Ishikawa (cell line): Measurements from ENCODE around the gene ADGRB2.

Source experiments
- CEBPB ChIP-seq: IDR thresholded peaks from 2 replicates; pipeline ENCODE4 v1.6.1; 2012
- CREB1 ChIP-seq: IDR thresholded peaks from 2 replicates; pipeline ENCODE4 v1.6.1; 2012; ENCODE audit warnings: low read depth
- EGR1 ChIP-seq: IDR thresholded peaks from 2 replicates; pipeline ENCODE4 v1.6.1; 2012
- EP300 ChIP-seq: IDR thresholded peaks from 2 replicates; pipeline ENCODE4 v1.6.1; 2012; ENCODE audit warnings: borderline replicate concordance
- FOXM1 ChIP-seq: IDR thresholded peaks from 2 replicates; pipeline ENCODE4 v1.6.1; 2012; ENCODE audit warnings: low read depth, borderline replicate concordance
- RAD21 ChIP-seq: IDR thresholded peaks from 2 replicates; pipeline ENCODE4 v1.6.1; 2012; ENCODE audit warnings: low read depth
- TAF1 ChIP-seq: IDR thresholded peaks from 2 replicates; pipeline ENCODE4 v1.6.1; 2012; ENCODE audit warnings: low read depth, mild to moderate bottlenecking
- TEAD4 ChIP-seq: IDR thresholded peaks from 2 replicates; pipeline ENCODE4 v1.6.1; 2012
- YY1 ChIP-seq: IDR thresholded peaks from 2 replicates; pipeline ENCODE4 v1.6.1; 2012; ENCODE audit warnings: low read depth
- ZBTB7A ChIP-seq: IDR thresholded peaks from 2 replicates; pipeline ENCODE4 v1.6.1; 2012; ENCODE audit warnings: low read depth
- TF ChIP-seq, protein P1 (sequence below): IDR thresholded peaks from 2 replicates; pipeline ENCODE4 v1.6.1; 2012; ENCODE audit warnings: low read depth, mild to moderate bottlenecking
- TF ChIP-seq, protein P2 (sequence below): IDR thresholded peaks from 2 replicates; pipeline ENCODE4 v1.6.1; 2012
- TF ChIP-seq, protein P3 (sequence below): IDR thresholded peaks from 2 replicates; pipeline ENCODE4 v1.6.1; 2012

DNA sequence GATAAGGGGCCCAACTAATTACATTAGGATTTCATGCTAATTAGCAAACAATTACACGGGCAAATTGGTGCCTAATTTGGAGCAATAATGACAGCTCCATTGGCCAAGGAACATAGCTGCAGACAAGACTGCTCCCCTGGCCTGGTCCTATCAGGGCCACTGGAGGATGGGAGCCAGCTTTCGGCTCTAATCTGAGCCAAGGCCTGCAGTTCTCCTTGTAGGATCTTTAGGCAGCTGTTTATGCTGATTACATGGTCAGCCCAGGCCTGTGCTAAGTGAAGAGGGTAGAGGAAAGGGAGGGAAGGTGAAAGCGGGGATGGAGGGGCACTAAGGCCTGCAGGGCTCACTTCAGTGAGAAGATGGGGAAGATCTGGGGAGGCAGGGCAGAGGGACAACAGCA, 12.4 kb upstream of the ADGRB2 start:
- TF ChIP-seq, protein P1, sequence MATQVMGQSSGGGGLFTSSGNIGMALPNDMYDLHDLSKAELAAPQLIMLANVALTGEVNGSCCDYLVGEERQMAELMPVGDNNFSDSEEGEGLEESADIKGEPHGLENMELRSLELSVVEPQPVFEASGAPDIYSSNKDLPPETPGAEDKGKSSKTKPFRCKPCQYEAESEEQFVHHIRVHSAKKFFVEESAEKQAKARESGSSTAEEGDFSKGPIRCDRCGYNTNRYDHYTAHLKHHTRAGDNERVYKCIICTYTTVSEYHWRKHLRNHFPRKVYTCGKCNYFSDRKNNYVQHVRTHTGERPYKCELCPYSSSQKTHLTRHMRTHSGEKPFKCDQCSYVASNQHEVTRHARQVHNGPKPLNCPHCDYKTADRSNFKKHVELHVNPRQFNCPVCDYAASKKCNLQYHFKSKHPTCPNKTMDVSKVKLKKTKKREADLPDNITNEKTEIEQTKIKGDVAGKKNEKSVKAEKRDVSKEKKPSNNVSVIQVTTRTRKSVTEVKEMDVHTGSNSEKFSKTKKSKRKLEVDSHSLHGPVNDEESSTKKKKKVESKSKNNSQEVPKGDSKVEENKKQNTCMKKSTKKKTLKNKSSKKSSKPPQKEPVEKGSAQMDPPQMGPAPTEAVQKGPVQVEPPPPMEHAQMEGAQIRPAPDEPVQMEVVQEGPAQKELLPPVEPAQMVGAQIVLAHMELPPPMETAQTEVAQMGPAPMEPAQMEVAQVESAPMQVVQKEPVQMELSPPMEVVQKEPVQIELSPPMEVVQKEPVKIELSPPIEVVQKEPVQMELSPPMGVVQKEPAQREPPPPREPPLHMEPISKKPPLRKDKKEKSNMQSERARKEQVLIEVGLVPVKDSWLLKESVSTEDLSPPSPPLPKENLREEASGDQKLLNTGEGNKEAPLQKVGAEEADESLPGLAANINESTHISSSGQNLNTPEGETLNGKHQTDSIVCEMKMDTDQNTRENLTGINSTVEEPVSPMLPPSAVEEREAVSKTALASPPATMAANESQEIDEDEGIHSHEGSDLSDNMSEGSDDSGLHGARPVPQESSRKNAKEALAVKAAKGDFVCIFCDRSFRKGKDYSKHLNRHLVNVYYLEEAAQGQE, result no peak
- no peak for TF ChIP-seq TAF1
- no peak for TF ChIP-seq EP300
- no peak for TF ChIP-seq YY1
- TF ChIP-seq ZBTB7A, result no peak
- no peak for TF ChIP-seq EGR1
- no peak for TF ChIP-seq CREB1
- TF ChIP-seq, protein P2, sequence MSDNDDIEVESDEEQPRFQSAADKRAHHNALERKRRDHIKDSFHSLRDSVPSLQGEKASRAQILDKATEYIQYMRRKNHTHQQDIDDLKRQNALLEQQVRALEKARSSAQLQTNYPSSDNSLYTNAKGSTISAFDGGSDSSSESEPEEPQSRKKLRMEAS, result no peak
- no peak for TF ChIP-seq RAD21
- no peak for TF ChIP-seq CEBPB
- no peak for TF ChIP-seq TEAD4
- TF ChIP-seq, protein P3, sequence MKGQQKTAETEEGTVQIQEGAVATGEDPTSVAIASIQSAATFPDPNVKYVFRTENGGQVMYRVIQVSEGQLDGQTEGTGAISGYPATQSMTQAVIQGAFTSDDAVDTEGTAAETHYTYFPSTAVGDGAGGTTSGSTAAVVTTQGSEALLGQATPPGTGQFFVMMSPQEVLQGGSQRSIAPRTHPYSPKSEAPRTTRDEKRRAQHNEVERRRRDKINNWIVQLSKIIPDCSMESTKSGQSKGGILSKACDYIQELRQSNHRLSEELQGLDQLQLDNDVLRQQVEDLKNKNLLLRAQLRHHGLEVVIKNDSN, result no peak
- TF ChIP-seq FOXM1, result no peak
